HFF-Myc (cell line): Measurements from ENCODE around the gene DVL3.
A peak's percentile ranks its signal among the peaks of the same experiment; 100 is the strongest.

Experiments
- DNase-seq: peaks from one replicate; pipeline ENCODE4 v3.0.0-alpha.2; 2011; ENCODE audit warnings: low read depth; ENCODE audit errors: extremely low read depth
- H3K4me3 ChIP-seq: replicated peaks from 2 replicates; pipeline ENCODE4 v1.5.1; 2011; ENCODE audit warnings: low read depth, mild to moderate bottlenecking, control low read depth, low read length
- TF ChIP-seq, protein P1 (sequence below): IDR thresholded peaks from 2 replicates; pipeline ENCODE4 v1.5.1; 2012; ENCODE audit warnings: mild to moderate bottlenecking, low read depth, low read length, control low read depth; ENCODE audit errors: missing control alignments

The DVL3 gene

DNA sequence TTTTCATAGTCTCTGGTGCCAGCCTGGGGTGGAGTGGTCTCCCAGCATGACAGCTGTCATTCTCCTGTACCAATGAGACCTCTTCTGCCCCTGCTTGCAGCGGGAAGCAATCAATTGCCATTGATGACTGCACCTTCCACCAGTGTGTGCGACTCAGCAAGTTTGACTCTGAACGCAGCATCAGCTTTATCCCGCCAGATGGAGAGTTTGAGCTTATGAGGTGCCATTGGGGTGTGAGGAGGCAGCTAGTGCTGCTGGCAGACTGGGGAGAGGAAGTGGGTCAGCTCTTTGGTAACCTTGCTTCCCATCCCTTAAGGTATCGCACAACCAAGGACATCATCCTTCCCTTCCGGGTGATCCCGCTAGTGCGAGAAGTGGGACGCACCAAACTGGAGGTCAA is 26.4 kb downstream of the DVL3 start:
- H3K4me3 ChIP-seq = no peak overlapping the region
- TF ChIP-seq, protein P1, sequence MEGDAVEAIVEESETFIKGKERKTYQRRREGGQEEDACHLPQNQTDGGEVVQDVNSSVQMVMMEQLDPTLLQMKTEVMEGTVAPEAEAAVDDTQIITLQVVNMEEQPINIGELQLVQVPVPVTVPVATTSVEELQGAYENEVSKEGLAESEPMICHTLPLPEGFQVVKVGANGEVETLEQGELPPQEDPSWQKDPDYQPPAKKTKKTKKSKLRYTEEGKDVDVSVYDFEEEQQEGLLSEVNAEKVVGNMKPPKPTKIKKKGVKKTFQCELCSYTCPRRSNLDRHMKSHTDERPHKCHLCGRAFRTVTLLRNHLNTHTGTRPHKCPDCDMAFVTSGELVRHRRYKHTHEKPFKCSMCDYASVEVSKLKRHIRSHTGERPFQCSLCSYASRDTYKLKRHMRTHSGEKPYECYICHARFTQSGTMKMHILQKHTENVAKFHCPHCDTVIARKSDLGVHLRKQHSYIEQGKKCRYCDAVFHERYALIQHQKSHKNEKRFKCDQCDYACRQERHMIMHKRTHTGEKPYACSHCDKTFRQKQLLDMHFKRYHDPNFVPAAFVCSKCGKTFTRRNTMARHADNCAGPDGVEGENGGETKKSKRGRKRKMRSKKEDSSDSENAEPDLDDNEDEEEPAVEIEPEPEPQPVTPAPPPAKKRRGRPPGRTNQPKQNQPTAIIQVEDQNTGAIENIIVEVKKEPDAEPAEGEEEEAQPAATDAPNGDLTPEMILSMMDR = no peak
- DNase-seq = no peak

- H3K4me3 ChIP-seq = no peak overlapping the region
- TF ChIP-seq, protein P1 = no peak
- DNase-seq = no peak
Measured at GRCh38 chr3:184183679-184184078, 28.5 kb downstream of the DVL3 start.

DNA sequence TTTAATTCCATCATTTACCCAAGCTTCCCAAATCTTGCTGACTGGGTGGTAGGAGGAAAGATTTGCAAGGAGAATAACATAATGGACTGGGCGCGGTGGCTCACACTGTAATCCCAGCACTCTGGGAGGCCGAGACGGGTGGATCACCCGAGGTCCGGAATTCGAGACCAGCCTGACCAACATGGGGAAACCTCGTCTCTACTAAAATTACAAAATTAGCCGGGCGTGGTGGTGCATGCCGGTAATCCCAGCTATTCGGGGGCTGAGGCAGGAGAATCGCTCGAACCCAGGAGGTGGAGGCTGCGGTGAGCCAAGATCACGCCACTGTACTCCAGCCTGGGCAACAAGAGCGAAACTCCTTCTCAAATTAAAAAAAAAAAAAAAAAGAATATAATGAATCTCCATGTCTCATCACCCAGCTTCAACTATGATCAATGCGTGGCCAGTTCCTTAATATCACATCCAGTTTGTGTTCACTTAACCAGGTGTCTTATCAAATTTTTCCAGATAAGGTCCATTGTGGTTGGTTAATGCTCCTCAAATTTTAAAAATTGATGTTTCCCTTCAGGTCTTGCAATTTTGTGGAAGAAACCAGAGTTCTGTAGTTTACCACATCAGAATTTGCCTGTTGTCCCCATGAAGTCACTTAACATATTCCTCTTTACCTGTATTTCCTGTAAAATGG is 29.5 kb downstream of the DVL3 start:
- no peak overlapping the region for H3K4me3 ChIP-seq
- no peak for DNase-seq
- TF ChIP-seq, protein P1 = no peak

DNA sequence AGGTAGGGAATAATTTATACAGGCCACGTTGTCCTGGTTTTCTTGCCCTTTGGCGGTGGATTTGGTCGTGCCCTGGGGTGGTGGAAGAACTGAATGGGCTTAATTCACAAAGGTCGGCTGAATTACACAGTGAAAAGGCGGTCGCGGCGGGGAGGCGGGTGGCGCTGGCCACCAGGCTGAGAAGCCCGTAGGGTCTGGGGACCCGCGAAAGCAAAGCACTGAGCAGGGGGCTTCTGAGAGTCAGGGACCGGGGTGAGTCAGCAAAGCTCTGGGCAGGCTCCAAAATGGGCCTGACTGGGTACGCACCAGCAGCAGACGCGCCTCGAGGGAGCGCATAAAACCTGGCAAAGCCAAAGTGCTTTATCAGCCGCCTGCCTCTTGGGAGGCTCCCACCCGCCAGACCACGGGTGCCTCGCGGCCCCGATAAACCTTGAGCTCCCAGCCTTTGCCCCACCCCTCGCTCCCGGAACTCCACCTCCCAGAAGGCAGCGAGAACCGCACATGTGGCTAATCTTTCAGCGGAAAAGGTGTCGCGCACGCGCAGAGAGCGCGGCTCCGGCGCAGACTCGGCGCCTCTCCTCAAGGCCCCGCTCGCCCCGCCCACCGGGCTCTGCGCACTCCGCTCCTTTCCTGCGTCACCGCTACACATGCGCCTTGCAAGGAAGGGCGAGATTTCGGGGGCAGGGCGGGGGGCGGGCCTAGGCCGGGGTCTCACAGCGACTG is 30.4 kb downstream of the DVL3 start:
- peak; percentile 96 for DNase-seq
- H3K4me3 ChIP-seq = peak overlapping the region; percentile 97
- TF ChIP-seq, protein P1 = no peak

DNA sequence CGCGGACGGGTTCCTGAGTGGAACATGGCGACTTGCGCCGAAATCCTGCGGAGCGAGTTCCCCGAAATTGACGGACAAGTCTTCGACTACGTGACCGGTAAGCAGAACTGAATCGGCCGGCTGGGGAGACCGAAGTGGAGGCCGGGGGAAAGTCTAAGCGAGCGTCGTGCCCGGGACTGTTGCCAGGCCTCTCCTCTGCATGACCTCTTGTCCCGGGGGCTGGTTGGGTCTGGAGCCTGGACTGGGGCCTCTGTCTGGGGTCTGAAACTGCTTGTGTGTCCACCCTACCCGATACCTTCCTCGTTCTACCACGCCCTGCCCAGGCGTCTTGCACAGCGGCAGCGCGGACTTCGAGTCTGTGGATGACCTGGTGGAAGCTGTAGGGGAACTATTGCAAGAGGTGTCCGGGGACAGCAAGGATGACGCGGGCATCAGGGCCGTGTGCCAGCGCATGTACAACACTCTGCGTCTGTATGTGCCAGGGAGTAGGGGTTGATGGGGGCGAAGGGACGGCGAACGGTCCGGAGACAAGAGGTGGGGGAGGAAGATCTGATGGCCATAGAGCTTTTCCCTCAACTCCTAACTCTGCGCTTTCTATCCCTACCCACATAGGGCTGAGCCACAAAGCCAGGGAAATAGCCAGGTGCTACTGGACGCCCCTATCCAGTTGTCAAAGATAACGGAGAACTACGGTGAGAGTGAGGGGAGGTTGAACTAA is 31.2 kb downstream of the DVL3 start, which contains the start of gene ABCF3:
Gene ABCF3 (plus strand): TSS at position 16 of the 718 bp plus-strand sequence. CDS start 9 bp downstream, at position 25.
- H3K4me3 ChIP-seq = peak within 1 kb of the TSS; percentile 97
- TF ChIP-seq, protein P1 = no peak
- DNase-seq = no peak

DNA sequence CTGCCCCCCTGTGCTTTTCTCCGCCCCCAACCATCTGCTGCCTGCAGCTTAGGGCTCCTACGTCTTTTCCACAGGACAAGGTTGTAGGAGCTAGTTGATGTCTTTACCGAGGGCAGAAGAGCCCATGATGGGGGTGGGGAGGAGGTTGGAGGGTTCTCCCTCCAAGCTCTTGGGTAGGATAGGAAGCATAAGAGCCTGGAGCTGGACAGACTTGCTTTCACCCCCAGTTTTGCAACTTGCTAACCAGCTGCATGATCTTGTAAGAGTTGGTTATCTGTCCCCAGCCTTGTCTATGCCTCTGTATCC is 31.7 kb downstream of the DVL3 start:
- DNase-seq = no peak
- TF ChIP-seq, protein P1 = no peak
- peak overlapping the region; percentile 97 for H3K4me3 ChIP-seq
